Activated T-helper 1 cell treated with anti-CD3 and anti-CD28 coated beads, Interleukin-12 subunit alpha, Interleukin-12 subunit beta, Interleukin-2, Interleukin-4 antibody, amounts not matched to agents 30 ng/mL and 10 ng/mL and 1 ng/mL, durations not matched to agents 14 hours and 24 hours and 36 hours (primary cell): ENCODE results near the gene APOB. TPM values are rescaled to one million over a fixed set of nuclear protein-coding genes. Genes with fewer than 3 reads are reported as not detected.

Source experiments
- DNase-seq: peaks from one replicate; pipeline ENCODE4 v3.0.0; 2021; ENCODE audit warnings: low spot score
- H3K27ac Mint-ChIP-seq: one replicate; pipeline ENCODE4 v1.8.0; 2021; ENCODE audit warnings: mild to moderate bottlenecking, mixed read lengths
- H3K27me3 Mint-ChIP-seq: one replicate; pipeline ENCODE4 v1.8.0; 2022; ENCODE audit warnings: mild to moderate bottlenecking, moderate library complexity, mixed read lengths; ENCODE audit not compliant: insufficient read depth
- H3K36me3 Mint-ChIP-seq: one replicate; pipeline ENCODE4 v1.8.0; 2021; ENCODE audit warnings: low read depth, mixed read lengths
- H3K4me1 Mint-ChIP-seq: one replicate; pipeline ENCODE4 v1.8.0; 2021; ENCODE audit warnings: low read depth, mixed read lengths
- H3K4me3 Mint-ChIP-seq: one replicate; pipeline ENCODE4 v1.8.0; 2021; ENCODE audit warnings: mild to moderate bottlenecking, moderate library complexity, mixed read lengths
- H3K9me3 Mint-ChIP-seq: one replicate; pipeline ENCODE4 v1.8.0; 2021; ENCODE audit warnings: mixed read lengths
- intact Hi-C: fragments of 100-400 bp; cut with micrococcal nuclease; formaldehyde crosslinking; loops from one replicate; pipeline ENCODE4 v1.15.1; 2024
- total RNA-seq: library from RNA; stranded (reverse); gene quantifications from 2 replicates; pipeline ENCODE4 v1.2.3, GENCODE V29; 2022

The APOB gene, protein sequence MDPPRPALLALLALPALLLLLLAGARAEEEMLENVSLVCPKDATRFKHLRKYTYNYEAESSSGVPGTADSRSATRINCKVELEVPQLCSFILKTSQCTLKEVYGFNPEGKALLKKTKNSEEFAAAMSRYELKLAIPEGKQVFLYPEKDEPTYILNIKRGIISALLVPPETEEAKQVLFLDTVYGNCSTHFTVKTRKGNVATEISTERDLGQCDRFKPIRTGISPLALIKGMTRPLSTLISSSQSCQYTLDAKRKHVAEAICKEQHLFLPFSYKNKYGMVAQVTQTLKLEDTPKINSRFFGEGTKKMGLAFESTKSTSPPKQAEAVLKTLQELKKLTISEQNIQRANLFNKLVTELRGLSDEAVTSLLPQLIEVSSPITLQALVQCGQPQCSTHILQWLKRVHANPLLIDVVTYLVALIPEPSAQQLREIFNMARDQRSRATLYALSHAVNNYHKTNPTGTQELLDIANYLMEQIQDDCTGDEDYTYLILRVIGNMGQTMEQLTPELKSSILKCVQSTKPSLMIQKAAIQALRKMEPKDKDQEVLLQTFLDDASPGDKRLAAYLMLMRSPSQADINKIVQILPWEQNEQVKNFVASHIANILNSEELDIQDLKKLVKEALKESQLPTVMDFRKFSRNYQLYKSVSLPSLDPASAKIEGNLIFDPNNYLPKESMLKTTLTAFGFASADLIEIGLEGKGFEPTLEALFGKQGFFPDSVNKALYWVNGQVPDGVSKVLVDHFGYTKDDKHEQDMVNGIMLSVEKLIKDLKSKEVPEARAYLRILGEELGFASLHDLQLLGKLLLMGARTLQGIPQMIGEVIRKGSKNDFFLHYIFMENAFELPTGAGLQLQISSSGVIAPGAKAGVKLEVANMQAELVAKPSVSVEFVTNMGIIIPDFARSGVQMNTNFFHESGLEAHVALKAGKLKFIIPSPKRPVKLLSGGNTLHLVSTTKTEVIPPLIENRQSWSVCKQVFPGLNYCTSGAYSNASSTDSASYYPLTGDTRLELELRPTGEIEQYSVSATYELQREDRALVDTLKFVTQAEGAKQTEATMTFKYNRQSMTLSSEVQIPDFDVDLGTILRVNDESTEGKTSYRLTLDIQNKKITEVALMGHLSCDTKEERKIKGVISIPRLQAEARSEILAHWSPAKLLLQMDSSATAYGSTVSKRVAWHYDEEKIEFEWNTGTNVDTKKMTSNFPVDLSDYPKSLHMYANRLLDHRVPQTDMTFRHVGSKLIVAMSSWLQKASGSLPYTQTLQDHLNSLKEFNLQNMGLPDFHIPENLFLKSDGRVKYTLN (N-terminal part only)
- not detected in 2 replicates for total RNA-seq

DNA sequence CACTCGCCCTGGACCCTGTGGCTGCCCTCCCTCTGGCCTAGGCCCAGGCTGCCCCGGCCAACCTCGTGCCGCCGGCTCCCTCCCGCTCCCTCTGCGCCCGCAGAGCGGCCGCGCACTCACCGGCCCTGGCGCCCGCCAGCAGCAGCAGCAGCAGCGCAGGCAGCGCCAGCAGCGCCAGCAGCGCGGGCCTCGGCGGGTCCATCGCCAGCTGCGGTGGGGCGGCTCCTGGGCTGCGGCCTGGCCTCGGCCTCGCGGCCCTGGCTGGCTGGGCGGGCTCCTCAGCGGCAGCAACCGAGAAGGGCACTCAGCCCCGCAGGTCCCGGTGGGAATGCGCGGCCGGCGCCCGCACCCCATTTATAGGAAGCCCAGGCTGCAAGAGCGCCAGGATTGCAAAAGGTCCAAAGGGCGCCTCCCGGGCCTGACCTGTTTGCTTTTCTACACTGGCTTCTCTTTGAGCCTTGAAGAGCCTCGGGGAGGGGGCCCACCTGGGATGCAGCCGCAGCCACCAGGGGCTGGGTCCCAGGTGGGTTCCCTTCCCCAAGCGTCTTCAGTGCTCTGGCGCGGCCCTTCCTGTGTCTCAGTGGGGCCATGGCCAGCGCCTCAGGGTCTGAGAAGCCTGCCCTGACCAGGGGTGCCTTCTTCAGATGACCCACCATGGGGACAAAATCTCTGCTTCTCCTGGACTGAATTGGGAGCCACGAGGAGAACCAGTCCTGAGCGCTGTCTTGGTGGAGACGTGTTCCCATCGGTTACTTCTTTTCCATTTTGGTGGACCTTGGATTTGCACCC is at the start of gene APOB:
APOB (minus strand) TSS at position 330 of the 789 bp plus-strand sequence; CDS start at position 202, 128 bp downstream.
- Mint-ChIP-seq H3K27me3 (peaks cover 24% of the 10 kb centered on the region), H3K9me3 (no peaks in the 10 kb centered on the region), H3K27ac (no peak within 1 kb of the TSS), H3K4me1 (no peaks in the 10 kb centered on the region), H3K36me3 (no peaks in the 10 kb centered on the region), H3K4me3 (no peak within 1 kb of the TSS)
- intact Hi-C loops = loop anchor here (1.0 kb wide), 2 partner anchors 74 to 273 kb away; no protein-coding TSS in a partner anchor
- DNase-seq = no peak

DNA sequence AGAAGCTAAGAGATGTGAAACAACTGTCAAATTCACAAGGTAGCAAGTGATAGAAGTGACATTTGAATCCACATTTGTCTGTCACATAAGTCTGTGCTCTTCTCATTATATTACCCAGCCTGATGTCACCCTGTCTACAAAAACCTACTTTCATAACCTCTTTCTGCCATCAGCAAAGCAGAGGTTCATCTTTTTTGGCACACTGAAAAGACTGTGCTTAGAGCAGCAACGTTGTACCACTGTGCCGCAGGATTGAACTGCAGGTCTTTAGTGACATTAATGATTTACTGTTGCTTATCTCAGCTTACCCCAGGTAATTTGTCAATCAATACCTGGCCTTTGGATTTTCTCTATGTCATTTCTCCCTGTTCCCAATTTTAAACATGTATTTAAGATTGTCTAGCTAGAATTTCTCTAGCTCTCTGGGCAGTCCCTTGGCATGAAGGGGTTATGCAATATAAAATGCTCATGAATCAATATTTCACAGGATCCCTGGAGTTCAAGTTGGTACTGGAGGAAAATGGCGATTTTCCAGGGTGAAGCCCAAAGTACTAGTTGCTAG is 48.5 kb upstream of the APOB start:
- no peaks in the 10 kb centered on the region for H3K4me1 Mint-ChIP-seq
- no peak overlapping the region for H3K4me3 Mint-ChIP-seq
- no peaks in the 10 kb centered on the region for H3K9me3 Mint-ChIP-seq
- intact Hi-C loops = no loop called here
- no peaks in the 10 kb centered on the region for H3K36me3 Mint-ChIP-seq
- no peaks in the 10 kb centered on the region for H3K27me3 Mint-ChIP-seq
- DNase-seq = no peak
- no peak overlapping the region for H3K27ac Mint-ChIP-seq

DNA sequence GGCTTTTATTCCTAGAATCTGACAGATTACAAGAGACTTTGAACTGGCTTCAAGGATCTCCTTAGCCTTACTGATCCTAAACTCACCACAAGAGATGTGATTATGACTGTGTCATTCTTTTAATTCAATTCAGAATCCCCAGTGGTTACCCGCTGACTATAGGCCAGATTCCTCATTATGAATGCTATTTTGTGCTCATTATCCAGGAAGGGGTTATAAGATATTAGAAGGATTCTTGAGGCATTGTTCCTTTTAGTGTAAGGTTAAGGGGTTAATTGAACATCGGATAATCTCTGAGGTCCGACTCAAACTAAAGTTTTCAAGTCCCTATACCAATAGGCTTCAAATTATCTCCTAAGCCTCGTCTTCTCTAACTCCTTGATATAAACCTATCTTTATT is 40.5 kb upstream of the APOB start:
- Mint-ChIP-seq H3K4me1 (no peaks in the 10 kb centered on the region), H3K27me3 (no peaks in the 10 kb centered on the region), H3K36me3 (no peaks in the 10 kb centered on the region), H3K27ac (no peak overlapping the region), H3K4me3 (no peak overlapping the region), H3K9me3 (no peaks in the 10 kb centered on the region)
- intact Hi-C loops = no loop called here
- DNase-seq = no peak

DNA sequence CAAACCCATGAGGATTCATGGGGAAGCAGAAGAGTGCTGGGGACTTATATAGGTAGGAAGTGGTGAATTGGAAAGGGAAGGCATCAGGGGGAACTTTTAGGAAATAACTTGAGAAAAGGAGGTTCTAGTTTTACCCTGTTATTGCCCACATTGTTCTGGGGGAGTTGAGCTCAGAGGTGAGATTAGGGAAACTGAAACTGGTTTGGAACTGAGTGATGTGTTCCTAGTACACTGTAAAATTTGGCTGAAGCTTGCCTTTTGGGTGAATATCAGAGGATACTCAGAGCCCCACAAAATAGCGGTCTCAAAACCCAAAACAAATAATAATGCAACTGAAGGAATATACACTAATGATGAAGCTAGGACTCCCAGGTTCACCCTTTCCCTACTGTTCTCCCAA is 39.6 kb upstream of the APOB start:
- H3K9me3 Mint-ChIP-seq = no peaks in the 10 kb centered on the region
- H3K27ac Mint-ChIP-seq = no peak overlapping the region
- no peaks in the 10 kb centered on the region for H3K27me3 Mint-ChIP-seq
- H3K36me3 Mint-ChIP-seq = no peaks in the 10 kb centered on the region
- intact Hi-C loops = no loop called here
- H3K4me1 Mint-ChIP-seq = no peaks in the 10 kb centered on the region
- H3K4me3 Mint-ChIP-seq = no peak overlapping the region
- DNase-seq = no peak

DNA sequence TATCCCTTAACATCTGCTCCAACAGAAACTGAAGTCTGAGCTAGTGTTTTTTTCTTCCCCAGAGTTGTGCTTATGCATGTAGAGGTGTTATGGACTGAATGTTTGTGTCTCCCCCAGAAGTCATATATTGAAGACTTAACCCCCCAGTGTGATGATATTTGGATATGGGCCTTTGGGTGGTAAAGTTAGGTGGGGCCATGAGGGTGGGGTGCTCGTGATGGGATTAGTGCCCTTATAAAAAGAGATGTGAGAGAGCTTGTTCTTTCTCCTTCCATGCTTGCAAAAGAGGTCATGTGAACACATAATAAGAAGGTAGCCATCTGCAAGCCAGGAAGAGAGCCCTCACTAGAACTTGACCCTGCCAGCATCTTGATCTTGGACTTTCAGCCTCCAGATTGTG is 34.4 kb upstream of the APOB start:
- Mint-ChIP-seq H3K27me3 (no peaks in the 10 kb centered on the region), H3K9me3 (no peaks in the 10 kb centered on the region), H3K36me3 (no peaks in the 10 kb centered on the region), H3K4me3 (no peak overlapping the region), H3K27ac (no peak overlapping the region), H3K4me1 (no peaks in the 10 kb centered on the region)
- intact Hi-C loops = no loop called here
- DNase-seq = no peak

DNA sequence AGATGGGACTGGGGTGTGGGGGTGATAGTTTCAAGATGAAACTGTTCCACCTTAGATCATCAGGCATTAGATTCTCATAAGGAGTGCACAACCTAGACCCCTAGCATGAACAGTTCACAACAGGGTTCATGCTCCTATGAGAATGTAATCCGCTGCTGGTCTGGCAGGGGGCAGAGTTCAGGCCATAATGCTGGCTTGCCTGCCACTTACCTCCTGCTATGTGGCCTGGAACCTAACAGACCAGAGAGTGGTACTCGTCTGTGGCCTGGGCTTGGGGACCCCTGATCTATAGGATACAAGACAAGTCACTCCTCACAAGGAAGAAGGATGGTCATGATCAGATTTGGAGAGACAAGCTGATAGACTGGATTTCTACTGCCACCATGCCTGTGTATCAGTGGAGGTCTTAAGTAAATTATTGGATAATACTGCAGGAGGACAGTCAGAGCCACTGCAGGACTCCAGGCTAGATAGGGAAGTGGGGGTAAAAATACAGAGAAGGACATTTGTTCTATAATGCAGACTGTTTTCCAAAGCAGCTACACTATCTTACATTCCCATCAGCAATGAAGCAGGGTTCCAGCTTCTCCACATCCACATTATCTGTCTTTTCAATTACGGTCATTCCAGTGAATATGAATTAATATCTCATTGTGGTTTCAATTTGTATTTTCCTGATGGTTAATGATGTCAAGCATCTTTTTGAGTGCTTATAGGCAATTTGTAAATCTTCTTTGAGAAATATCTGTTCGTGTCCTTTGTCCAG is 28.8 kb upstream of the APOB start:
- Mint-ChIP-seq H3K27ac (no peak overlapping the region), H3K36me3 (no peaks in the 10 kb centered on the region), H3K27me3 (peaks cover 5% of the 10 kb centered on the region), H3K9me3 (no peaks in the 10 kb centered on the region), H3K4me3 (no peak overlapping the region), H3K4me1 (no peaks in the 10 kb centered on the region)
- intact Hi-C loops = no loop called here
- DNase-seq = no peak

DNA sequence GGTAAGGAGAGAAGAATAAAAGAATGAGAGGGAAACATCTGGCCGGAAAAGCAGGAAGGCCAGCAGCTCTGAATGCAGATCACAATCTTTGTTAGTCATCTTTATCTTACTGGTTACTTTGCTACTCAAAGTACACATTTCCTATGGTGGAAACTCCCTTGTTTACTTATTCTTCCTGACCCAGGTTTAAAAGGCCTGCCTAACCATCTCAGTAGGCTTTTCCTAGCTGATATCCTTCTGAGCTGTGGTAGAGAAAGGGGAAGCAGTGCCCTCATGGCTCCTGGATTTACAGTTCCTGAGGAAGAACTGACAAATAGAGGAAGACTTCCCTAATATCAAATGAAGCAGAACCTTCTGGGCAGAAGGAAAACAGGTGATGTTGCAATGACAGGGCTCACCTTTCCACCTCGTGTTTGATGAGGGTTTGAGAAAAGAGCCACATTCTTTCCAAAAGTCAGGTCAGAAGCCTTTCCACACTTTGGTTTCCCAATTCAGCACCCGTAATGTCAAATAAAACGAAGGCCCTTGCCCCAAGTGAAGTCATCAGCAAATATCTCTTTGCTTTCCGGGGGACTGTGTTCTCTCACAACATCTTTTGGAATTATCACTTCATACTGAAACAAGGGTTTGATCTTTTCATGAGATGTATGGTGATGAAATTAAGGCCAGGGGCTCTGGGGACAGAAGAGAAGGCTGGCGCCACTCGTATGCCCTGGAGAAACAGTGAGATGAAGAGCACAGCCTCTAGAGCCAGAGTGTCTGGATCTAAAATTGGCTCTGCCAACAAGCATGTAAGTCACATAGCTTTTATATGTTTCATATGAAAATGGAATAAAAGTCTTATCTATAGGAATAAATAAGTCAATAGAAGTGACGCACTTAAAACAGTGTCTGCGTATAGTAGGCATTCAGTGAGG is 26.7 kb upstream of the APOB start:
- Mint-ChIP-seq H3K4me1 (no peaks in the 10 kb centered on the region), H3K4me3 (no peak overlapping the region), H3K36me3 (no peaks in the 10 kb centered on the region), H3K27ac (no peak overlapping the region), H3K27me3 (peaks cover 5% of the 10 kb centered on the region), H3K9me3 (no peaks in the 10 kb centered on the region)
- no peak for DNase-seq
- intact Hi-C loops = no loop called here

DNA sequence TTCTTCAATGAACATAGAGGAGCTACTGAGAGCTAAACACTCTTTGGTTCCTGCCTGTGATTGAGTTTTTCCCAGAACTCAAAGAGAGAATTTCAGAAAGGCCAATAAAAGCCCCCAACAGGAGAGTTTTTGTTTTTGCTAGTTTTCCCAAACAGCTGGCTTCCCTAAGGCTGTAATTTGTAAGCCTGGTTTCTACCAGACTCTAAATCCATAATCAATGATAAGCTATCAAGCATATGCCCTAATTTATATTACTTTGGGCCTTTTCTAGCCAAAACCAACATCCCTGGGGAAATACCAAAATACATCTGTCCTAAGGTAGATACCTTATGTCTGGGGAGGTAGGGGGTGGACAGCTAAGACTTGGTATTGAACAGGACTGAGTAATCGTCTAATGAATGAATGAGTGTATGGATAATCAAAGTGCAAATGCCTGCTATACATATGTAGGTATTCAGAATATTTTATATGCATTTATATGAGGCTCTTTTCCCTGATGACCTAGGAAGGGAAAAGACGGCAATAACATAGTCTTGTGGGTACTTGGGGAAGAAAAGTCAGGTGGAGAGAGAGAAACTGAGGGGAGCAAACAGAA is 26.0 kb upstream of the APOB start:
- H3K4me1 Mint-ChIP-seq = no peaks in the 10 kb centered on the region
- intact Hi-C loops = no loop called here
- no peaks in the 10 kb centered on the region for H3K9me3 Mint-ChIP-seq
- no peak overlapping the region for H3K4me3 Mint-ChIP-seq
- no peaks in the 10 kb centered on the region for H3K36me3 Mint-ChIP-seq
- H3K27ac Mint-ChIP-seq = no peak overlapping the region
- DNase-seq = no peak
- H3K27me3 Mint-ChIP-seq = peaks cover 5% of the 10 kb centered on the region

DNA sequence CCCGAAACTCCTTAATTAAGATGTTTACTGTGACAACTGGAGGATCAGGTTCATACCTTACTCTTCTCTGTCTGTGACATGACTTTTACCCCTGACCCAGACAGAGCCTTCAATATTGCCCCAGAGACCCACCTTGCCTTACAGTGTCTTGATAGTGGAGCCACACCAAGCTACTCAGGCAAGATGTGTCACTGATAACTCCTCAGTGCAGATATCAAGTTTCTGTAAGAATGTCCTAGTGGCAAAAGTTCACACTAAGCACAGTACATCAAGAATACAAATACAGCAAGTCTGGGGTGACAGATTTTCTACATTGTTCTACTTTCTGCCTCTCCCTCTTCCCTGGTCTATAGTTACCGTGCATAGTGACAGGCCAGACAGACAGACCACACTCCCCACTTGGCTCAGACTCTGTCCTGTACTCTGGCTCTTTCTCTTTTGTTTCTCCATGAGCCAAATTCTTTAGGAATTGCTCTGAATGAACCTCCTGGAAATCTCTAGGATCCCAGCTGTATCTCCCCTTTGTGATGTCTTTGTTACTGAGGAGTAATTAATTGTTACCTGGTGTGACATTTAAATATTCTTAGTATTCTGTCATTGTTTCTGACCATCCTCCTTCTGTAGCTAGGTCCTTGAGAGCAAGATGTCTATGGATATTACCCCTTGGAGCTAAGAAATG is 24.1 kb upstream of the APOB start:
- intact Hi-C loops = no loop called here
- H3K9me3 Mint-ChIP-seq = no peaks in the 10 kb centered on the region
- peaks cover 5% of the 10 kb centered on the region for H3K27me3 Mint-ChIP-seq
- no peaks in the 10 kb centered on the region for H3K36me3 Mint-ChIP-seq
- no peak overlapping the region for H3K4me3 Mint-ChIP-seq
- no peak for DNase-seq
- no peak overlapping the region for H3K27ac Mint-ChIP-seq
- no peaks in the 10 kb centered on the region for H3K4me1 Mint-ChIP-seq

DNA sequence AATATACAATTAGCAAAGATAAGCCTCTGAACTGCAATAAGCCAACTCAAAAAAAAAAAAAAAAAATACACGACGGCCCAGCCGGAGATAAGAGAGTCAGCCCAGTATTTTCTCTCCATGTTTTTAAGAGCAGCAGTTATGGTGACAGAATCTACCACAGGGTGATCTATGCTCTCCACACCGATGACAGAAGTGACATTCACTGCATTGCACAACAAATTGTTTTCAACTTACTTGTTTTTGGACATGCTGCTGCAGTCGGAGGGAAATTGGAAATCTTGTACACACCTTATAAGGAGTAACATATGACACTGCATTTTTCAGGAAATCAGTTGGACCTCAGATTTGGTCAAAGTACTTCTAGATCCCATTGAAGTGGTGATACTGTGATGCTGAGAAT is 23.3 kb upstream of the APOB start:
- Mint-ChIP-seq H3K4me1 (no peaks in the 10 kb centered on the region), H3K36me3 (no peaks in the 10 kb centered on the region), H3K9me3 (no peaks in the 10 kb centered on the region), H3K27me3 (peaks cover 5% of the 10 kb centered on the region), H3K4me3 (no peak overlapping the region), H3K27ac (no peak overlapping the region)
- intact Hi-C loops = no loop called here
- no peak for DNase-seq
